GM12874 (cell line): ENCODE measurements around the gene USP25.

Experiments
- CTCF ChIP-seq: IDR thresholded peaks from 2 replicates; pipeline ENCODE4 v1.5.1; 2011; ENCODE audit warnings: low read depth, mild to moderate bottlenecking, control low read depth, low read length, moderate library complexity; ENCODE audit not compliant: insufficient read depth

Gene USP25

GRCh38 chr21:15743593-15743992 lies 13.8 kb downstream of the USP25 start:
- no peak for TF ChIP-seq CTCF

GRCh38 chr21:15744926-15745325 lies 15.1 kb downstream of the USP25 start:
- no peak for TF ChIP-seq CTCF

GRCh38 chr21:15748586-15748985 lies 18.8 kb downstream of the USP25 start:
- no peak for TF ChIP-seq CTCF

- no peak for TF ChIP-seq CTCF
Observed at GRCh38 chr21:15749082-15749860, 19.5 kb downstream of the USP25 start.

- TF ChIP-seq CTCF = no peak
Observed at GRCh38 chr21:15749861-15750159, 20.0 kb downstream of the USP25 start.

GRCh38 chr21:15751037-15751436 lies 21.3 kb downstream of the USP25 start:
- no peak for TF ChIP-seq CTCF

GRCh38 chr21:15751546-15751945 lies 21.8 kb downstream of the USP25 start:
- no peak for TF ChIP-seq CTCF
